HepG2 (cell line): ENCODE measurements around the gene ASCL2. TPM values are rescaled to one million over a fixed set of nuclear protein-coding genes. Genes with fewer than 3 reads are reported as not detected.

Experiments
- BORCS8-MEF2B ChIP-seq: sonication (generic); formaldehyde crosslinking; IDR thresholded peaks from 2 replicates; pipeline ENCODE4 v1.8.0; 2022; ENCODE audit warnings: mild to moderate bottlenecking, missing genetic modification reagents
- CREM ChIP-seq, 2 experiments: sonication (generic) in 1 of 2; formaldehyde crosslinking in 1 of 2; IDR thresholded peaks; 2 replicates each; pipeline versions ENCODE4 v1.4.0 to v1.6.1; 2016 to 2020; ENCODE audit warnings: antibody characterized with exemption in 1 of 2, mild to moderate bottlenecking in 1 of 2, missing genetic modification reagents in 1 of 2
- DMAP1 ChIP-seq: IDR thresholded peaks from 2 replicates; pipeline ENCODE4 v1.6.1; 2016
- HHEX ChIP-seq: IDR thresholded peaks from 2 replicates; pipeline ENCODE4 v1.6.1; 2016; ENCODE audit warnings: control low read depth
- ZFP82 ChIP-seq: sonication (generic); formaldehyde crosslinking; IDR thresholded peaks from 2 replicates; pipeline ENCODE4 v1.5.1; 2020; ENCODE audit warnings: mild to moderate bottlenecking, missing genetic modification reagents, borderline replicate concordance
- ZMYM4 ChIP-seq: sonication (generic); formaldehyde crosslinking; IDR thresholded peaks from 2 replicates; pipeline ENCODE4 v1.8.1; 2023; ENCODE audit warnings: mild to moderate bottlenecking, missing genetic modification reagents
- ZNF329 ChIP-seq: sonication (generic); formaldehyde crosslinking; IDR thresholded peaks from 2 replicates; pipeline ENCODE4 v1.9.0; 2021; ENCODE audit warnings: low read depth, mild to moderate bottlenecking, missing genetic modification reagents
- ZNF563 ChIP-seq: sonication (generic); formaldehyde crosslinking; IDR thresholded peaks from 2 replicates; pipeline ENCODE4 v1.8.0; 2022; ENCODE audit warnings: mild to moderate bottlenecking, moderate library complexity, missing genetic modification reagents
- ZNF788 ChIP-seq: sonication (generic); formaldehyde crosslinking; IDR thresholded peaks from 2 replicates; pipeline ENCODE4 v1.5.0; 2020; ENCODE audit warnings: mild to moderate bottlenecking, missing genetic modification reagents, borderline replicate concordance
- polyA plus RNA-seq, 8 experiments: library from polyadenylated mRNA; depleted of rRNA in 3 of 8; stranded (reverse) in 7 of 8; unstranded in 1 of 8; fragments of >200 nt; fragmentation: Illumina TruSeq in 4 of 8; extraction: Trizol in 4 of 8; gene quantifications; 2 replicates each; pipeline versions ENCODE4 v1.2.1 to v1.2.3, GENCODE V29; 2011 to 2016; ENCODE audit warnings: low read depth in 4 of 8, missing spikeins in 1 of 8, mixed read lengths in 1 of 8; ENCODE audit not compliant: insufficient read depth in 1 of 8
- total RNA-seq, 5 experiments: library from RNA; depleted of rRNA; stranded (reverse); fragments of >200 nt; fragmentation: Illumina TruSeq; extraction: Trizol; gene quantifications; 2 replicates each; pipeline ENCODE4 v1.2.3, GENCODE V29; 2016; ENCODE audit warnings: low read depth in 1 of 5
- TF ChIP-seq, protein P1 (sequence below): sonication (generic); formaldehyde crosslinking; IDR thresholded peaks from 2 replicates; pipeline ENCODE4 v1.4.0; 2020; ENCODE audit warnings: mild to moderate bottlenecking, missing genetic modification reagents
- TF ChIP-seq, protein P2 (sequence below): IDR thresholded peaks from 2 replicates; pipeline ENCODE4 v1.6.1; 2016; ENCODE audit warnings: low read depth, borderline replicate concordance
- TF ChIP-seq, protein P3 (sequence below): sonication (generic); formaldehyde crosslinking; IDR thresholded peaks from 2 replicates; pipeline ENCODE4 v1.4.0; 2020; ENCODE audit warnings: missing genetic modification reagents
- TF ChIP-seq, protein P4 (sequence below): sonication (generic); formaldehyde crosslinking; IDR thresholded peaks from 2 replicates; pipeline ENCODE4 v1.5.0; 2020; ENCODE audit warnings: mild to moderate bottlenecking, low read depth, missing genetic modification reagents, borderline replicate concordance
- TF ChIP-seq, protein P5 (sequence below): sonication (generic); formaldehyde crosslinking; IDR thresholded peaks from 2 replicates; pipeline ENCODE4 v1.4.0; 2020; ENCODE audit warnings: missing genetic modification reagents
- TF ChIP-seq, protein P6 (sequence below): sonication (generic); formaldehyde crosslinking; IDR thresholded peaks from 2 replicates; pipeline ENCODE4 v1.5.0; 2020; ENCODE audit warnings: missing genetic modification reagents
- TF ChIP-seq, protein P7 (sequence below): IDR thresholded peaks from 2 replicates; pipeline ENCODE4 v1.6.1; 2012; ENCODE audit warnings: inconsistent platforms
- TF ChIP-seq, protein P8 (sequence below): sonication (generic); formaldehyde crosslinking; IDR thresholded peaks from 2 replicates; pipeline ENCODE4 v1.4.0; 2020; ENCODE audit warnings: mild to moderate bottlenecking, missing genetic modification reagents

Gene ASCL2
- total and polyA plus RNA-seq, 2 of the 13 experiments (the other 11 are each of a cell fraction or from before 2014, with no cell fraction given) = 0.07 TPM; not detected in 1

DNA sequence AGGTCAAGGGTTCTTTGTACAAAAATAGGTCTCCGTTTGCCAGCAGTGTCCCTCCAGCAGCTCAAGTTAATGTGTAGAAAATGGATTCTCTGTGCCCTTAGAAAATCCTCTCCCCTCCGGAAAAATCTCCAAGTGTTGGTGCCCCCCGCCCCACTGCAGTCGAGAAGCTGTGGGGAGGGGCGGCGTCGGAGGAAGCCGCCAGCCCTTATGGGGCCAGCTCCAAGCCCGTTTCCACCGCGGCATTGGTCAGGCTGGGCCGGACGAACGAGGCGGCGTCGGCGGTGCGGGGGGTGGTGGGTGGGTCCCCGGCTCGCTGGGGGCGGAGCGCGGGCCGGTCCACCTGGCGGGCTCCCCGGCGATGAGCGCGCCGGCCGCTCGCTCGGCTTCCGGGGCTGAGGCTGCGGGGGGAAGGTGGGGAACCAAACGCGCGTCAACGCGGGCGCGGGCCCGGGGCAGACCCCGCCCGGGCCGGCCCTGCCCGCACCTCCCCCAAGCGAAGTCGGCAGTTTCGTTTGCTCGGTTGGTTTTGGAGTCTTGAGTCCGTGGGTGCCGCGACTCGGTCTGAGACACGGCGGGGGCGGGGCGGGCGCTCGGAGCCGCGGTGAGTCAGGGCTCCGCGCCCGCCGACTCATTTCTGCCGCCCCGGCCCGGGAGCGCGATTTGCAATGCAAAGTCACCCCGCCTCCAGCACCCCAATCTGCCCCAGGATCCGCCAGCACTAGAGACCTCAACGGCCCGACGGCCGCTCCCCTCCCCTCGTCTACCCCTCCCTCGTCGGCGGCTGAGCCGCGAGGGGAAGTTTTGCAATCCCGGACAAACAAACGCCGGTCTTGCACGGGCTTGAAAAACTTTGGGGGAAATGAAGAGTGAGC lies 1.4 kb downstream of the ASCL2 start (continued):
- TF ChIP-seq, protein P1, sequence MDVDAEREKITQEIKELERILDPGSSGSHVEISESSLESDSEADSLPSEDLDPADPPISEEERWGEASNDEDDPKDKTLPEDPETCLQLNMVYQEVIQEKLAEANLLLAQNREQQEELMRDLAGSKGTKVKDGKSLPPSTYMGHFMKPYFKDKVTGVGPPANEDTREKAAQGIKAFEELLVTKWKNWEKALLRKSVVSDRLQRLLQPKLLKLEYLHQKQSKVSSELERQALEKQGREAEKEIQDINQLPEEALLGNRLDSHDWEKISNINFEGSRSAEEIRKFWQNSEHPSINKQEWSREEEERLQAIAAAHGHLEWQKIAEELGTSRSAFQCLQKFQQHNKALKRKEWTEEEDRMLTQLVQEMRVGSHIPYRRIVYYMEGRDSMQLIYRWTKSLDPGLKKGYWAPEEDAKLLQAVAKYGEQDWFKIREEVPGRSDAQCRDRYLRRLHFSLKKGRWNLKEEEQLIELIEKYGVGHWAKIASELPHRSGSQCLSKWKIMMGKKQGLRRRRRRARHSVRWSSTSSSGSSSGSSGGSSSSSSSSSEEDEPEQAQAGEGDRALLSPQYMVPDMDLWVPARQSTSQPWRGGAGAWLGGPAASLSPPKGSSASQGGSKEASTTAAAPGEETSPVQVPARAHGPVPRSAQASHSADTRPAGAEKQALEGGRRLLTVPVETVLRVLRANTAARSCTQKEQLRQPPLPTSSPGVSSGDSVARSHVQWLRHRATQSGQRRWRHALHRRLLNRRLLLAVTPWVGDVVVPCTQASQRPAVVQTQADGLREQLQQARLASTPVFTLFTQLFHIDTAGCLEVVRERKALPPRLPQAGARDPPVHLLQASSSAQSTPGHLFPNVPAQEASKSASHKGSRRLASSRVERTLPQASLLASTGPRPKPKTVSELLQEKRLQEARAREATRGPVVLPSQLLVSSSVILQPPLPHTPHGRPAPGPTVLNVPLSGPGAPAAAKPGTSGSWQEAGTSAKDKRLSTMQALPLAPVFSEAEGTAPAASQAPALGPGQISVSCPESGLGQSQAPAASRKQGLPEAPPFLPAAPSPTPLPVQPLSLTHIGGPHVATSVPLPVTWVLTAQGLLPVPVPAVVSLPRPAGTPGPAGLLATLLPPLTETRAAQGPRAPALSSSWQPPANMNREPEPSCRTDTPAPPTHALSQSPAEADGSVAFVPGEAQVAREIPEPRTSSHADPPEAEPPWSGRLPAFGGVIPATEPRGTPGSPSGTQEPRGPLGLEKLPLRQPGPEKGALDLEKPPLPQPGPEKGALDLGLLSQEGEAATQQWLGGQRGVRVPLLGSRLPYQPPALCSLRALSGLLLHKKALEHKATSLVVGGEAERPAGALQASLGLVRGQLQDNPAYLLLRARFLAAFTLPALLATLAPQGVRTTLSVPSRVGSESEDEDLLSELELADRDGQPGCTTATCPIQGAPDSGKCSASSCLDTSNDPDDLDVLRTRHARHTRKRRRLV (CRISPR knock-in tag) = no peak
- TF ChIP-seq, protein P2, sequence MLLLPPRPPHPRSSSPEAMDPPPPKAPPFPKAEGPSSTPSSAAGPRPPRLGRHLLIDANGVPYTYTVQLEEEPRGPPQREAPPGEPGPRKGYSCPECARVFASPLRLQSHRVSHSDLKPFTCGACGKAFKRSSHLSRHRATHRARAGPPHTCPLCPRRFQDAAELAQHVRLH = peak; percentile 45; the same call in 1 of the 2 replicates
- peak; percentile 41; the same call in 1 of the 2 replicates for TF ChIP-seq DMAP1
- TF ChIP-seq, protein P3, sequence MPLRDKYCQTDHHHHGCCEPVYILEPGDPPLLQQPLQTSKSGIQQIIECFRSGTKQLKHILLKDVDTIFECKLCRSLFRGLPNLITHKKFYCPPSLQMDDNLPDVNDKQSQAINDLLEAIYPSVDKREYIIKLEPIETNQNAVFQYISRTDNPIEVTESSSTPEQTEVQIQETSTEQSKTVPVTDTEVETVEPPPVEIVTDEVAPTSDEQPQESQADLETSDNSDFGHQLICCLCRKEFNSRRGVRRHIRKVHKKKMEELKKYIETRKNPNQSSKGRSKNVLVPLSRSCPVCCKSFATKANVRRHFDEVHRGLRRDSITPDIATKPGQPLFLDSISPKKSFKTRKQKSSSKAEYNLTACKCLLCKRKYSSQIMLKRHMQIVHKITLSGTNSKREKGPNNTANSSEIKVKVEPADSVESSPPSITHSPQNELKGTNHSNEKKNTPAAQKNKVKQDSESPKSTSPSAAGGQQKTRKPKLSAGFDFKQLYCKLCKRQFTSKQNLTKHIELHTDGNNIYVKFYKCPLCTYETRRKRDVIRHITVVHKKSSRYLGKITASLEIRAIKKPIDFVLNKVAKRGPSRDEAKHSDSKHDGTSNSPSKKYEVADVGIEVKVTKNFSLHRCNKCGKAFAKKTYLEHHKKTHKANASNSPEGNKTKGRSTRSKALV (CRISPR knock-in tag) = no peak
- TF ChIP-seq HHEX = no peak
- TF ChIP-seq, protein P4, sequence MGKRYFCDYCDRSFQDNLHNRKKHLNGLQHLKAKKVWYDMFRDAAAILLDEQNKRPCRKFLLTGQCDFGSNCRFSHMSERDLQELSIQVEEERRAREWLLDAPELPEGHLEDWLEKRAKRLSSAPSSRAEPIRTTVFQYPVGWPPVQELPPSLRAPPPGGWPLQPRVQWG (CRISPR knock-in tag) = no peak
- TF ChIP-seq, protein P5, sequence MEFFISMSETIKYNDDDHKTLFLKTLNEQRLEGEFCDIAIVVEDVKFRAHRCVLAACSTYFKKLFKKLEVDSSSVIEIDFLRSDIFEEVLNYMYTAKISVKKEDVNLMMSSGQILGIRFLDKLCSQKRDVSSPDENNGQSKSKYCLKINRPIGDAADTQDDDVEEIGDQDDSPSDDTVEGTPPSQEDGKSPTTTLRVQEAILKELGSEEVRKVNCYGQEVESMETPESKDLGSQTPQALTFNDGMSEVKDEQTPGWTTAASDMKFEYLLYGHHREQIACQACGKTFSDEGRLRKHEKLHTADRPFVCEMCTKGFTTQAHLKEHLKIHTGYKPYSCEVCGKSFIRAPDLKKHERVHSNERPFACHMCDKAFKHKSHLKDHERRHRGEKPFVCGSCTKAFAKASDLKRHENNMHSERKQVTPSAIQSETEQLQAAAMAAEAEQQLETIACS (CRISPR knock-in tag) = no peak
- TF ChIP-seq, protein P6, sequence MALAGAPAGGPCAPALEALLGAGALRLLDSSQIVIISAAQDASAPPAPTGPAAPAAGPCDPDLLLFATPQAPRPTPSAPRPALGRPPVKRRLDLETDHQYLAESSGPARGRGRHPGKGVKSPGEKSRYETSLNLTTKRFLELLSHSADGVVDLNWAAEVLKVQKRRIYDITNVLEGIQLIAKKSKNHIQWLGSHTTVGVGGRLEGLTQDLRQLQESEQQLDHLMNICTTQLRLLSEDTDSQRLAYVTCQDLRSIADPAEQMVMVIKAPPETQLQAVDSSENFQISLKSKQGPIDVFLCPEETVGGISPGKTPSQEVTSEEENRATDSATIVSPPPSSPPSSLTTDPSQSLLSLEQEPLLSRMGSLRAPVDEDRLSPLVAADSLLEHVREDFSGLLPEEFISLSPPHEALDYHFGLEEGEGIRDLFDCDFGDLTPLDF = no peak
- TF ChIP-seq CREM (IDR thresholded peaks at IDR 0.05) = no peak
- no peak for TF ChIP-seq CREM (CRISPR knock-in tag; IDR thresholded peaks at IDR 0.05)
- TF ChIP-seq, protein P7, sequence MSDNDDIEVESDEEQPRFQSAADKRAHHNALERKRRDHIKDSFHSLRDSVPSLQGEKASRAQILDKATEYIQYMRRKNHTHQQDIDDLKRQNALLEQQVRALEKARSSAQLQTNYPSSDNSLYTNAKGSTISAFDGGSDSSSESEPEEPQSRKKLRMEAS = peak; percentile 63; the same call in 1 of the 2 replicates
- no peak for TF ChIP-seq ZFP82 (CRISPR knock-in tag)
- TF ChIP-seq, protein P8, sequence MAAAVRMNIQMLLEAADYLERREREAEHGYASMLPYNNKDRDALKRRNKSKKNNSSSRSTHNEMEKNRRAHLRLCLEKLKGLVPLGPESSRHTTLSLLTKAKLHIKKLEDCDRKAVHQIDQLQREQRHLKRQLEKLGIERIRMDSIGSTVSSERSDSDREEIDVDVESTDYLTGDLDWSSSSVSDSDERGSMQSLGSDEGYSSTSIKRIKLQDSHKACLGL (CRISPR knock-in tag) = no peak
- peak; percentile 74 for TF ChIP-seq ZNF563 (CRISPR knock-in tag)
- TF ChIP-seq ZNF788 (CRISPR knock-in tag) = no peak; the same call in 1 of the 2 replicates
- no peak for TF ChIP-seq ZNF329 (CRISPR knock-in tag)
- no peak for TF ChIP-seq ZMYM4 (CRISPR knock-in tag)
- peak; percentile 65 for TF ChIP-seq BORCS8-MEF2B (CRISPR knock-in tag)
